GM12872 (cell line): ENCODE results near the gene PLCB4.

Source experiments
- TF ChIP-seq, protein P1 (sequence below): IDR thresholded peaks from 3 replicates; pipeline ENCODE4 v1.5.1; 2011; ENCODE audit warnings: low read depth, mild to moderate bottlenecking, low read length, moderate library complexity; ENCODE audit not compliant: insufficient read depth

The PLCB4 gene

DNA sequence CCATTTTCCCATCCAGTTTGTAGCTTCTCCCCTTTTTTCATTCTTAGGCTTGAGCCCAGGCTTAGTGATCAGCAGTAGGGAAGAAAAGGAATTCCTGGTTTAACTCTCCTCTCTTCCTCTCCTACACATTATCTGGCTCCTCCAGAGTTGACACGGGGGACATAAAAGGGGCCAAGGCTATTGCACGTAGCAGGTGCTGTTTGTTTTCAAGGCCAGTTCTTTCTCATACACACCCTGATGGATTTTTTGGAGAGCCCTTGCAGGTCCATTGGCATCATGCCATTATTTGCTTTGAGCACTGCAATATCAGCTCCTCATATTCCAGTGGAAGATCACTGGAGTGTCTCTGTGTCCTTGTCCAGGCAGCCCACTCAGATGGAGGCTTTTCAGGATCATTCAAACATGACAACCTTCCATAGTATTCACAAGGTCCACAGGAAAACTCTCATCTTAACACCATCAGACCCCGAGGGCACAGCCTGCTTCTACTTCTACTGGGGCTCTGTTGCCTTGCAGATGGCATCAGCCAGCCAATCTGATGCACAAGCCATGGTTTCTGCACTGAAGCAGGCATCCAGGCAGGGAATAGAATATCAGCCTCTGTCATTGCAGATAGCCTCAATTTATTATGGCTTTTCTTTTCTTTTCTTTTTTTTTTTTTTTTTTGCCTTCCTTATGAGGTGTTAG is 18.8 kb downstream of the PLCB4 start:
- TF ChIP-seq, protein P1, sequence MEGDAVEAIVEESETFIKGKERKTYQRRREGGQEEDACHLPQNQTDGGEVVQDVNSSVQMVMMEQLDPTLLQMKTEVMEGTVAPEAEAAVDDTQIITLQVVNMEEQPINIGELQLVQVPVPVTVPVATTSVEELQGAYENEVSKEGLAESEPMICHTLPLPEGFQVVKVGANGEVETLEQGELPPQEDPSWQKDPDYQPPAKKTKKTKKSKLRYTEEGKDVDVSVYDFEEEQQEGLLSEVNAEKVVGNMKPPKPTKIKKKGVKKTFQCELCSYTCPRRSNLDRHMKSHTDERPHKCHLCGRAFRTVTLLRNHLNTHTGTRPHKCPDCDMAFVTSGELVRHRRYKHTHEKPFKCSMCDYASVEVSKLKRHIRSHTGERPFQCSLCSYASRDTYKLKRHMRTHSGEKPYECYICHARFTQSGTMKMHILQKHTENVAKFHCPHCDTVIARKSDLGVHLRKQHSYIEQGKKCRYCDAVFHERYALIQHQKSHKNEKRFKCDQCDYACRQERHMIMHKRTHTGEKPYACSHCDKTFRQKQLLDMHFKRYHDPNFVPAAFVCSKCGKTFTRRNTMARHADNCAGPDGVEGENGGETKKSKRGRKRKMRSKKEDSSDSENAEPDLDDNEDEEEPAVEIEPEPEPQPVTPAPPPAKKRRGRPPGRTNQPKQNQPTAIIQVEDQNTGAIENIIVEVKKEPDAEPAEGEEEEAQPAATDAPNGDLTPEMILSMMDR: no peak

DNA sequence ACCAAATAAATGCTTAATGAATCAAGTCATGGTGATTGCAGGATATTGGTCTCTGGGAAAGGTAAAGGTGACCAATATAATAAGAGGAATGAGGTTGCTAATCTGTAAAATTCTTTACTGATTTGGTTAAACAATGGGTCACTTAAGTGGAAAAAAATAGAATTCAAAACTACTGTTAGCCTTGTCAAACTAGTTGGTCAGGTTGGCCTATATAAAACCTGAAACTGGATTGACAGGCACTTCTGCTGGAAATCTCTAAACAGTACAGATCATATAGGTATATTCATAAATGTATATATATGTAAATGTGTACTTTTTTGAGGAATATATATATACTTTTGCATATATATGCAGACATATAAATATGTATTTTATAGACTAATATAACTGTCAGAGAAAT is 19.7 kb downstream of the PLCB4 start:
- TF ChIP-seq, protein P1: no peak

DNA sequence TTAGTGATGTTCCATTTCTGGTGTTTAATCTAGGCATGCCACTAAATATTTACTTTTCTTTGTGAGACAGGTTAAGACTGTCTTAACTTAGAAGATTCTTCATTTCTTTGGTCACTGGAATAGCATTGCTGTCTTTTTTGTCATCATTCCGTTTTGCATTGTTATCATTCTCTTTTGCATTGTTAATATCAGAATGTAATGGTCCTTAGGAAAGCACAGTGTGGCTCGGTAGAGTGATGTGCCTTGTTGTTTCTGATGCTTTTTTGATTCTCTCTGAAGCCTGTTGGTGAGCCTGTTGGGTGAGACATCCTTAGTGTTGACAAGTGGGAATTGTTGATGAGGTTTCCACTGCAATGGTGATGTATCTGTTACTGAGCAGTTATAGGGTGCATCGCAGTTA is 23.2 kb downstream of the PLCB4 start:
- TF ChIP-seq, protein P1: no peak

DNA sequence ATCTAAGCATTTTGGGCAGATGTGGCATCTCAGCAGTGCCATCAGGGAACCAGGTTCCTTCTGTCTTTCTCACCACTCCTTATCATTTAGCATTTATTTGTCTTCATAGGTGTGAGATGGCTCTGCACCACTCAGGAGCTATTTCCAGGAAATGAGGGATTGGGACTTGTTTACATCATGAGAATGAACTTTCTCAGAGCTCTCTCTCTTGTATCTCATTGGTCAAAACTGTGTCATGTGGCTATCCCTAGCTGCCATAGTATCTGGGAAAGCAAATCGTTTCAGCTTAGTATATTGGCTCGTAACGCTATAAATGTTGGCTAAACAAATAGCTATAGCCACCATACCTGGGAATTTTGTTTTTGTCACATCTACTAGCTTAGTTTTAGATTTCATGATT is 23.8 kb downstream of the PLCB4 start:
- TF ChIP-seq, protein P1: no peak

DNA sequence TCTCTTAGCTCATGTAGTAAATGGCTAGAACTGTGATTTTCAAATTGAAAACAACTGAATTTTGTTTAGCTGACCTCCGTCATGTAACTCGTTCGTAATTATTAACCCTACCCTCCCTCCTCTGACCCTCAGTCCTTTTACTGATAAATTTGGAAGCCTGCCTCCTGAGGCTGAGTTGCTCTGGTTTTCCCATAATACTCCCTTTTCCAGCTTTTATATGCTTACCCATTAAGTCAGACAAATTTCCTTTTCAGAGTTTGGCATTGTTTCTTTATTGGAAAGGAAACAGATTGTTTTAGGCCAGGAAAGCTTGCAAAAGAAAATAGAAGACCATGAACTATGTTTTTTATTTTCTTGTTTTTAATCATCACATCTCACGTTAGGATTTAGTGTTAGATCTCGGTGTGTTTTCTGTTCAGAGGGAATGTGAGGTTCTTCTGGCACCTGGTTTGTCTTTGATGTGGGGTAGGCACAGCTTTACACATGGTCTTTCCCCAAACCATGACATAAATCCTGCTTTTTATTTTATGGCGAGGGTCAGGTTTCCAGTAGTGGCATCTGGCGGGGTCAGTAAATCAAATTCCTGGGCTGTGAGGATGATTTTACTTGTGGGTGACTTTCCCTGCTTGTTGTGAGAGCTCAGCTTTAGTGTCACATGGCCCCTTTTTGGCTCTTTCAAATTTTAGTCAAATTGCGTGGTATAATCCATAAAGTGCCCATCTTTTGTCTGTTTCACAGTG is 24.5 kb downstream of the PLCB4 start:
- TF ChIP-seq, protein P1: no peak

DNA sequence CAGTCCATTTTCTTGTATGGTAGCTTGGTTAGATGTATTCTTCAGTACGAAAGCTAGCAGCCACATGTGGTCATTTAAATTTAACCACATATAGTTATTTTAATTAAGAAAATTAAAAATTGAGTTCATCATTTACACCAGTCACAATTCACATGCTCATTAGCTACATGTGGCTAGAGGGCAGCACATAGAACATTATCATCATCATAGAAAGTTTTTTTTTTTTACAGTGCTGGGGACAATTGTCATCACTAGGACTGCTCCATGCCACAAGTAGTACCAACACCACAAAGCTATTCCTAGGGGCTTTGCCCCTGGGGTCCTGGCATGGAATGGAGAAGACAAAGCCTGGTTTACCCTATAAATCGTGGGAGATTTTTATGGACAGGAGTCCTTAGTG is 30.5 kb downstream of the PLCB4 start:
- TF ChIP-seq, protein P1: no peak

DNA sequence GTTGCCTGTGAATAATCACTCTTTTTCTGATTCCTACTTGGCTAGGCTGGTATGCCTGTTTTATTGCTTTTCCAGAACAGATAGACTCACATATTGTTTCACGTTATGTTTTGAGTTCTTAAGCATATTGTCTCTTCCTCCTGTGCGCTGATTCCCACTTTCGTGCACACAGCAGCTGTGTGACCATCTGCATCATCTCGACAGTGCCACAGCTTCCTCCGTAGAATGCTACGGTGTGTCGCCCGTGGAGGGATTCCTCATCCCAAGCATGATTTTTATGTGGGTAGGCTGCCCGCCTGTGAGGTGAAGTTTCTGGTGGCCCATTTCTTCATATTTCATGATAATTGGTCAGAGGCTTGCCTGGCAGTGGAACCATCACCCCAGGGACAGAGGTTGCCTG is 31.8 kb downstream of the PLCB4 start:
- TF ChIP-seq, protein P1: no peak
